K562 (cell line): ENCODE measurements around the gene SESN2. TPM values are rescaled to one million over a fixed set of nuclear protein-coding genes. Genes with fewer than 3 reads are reported as not detected.
A peak's percentile ranks its signal among the peaks of the same experiment; 100 is the strongest.

ENCODE experiments used
- FOSL1 ChIP-seq: fragments of 200-800 bp; sonication (Bioruptor generic); conservative IDR thresholded peaks from 2 replicates; pipeline ENCODE4 v1.6.1; 2016; ENCODE audit warnings: missing genetic modification characterization, missing compliant biosample characterization
- JUNB ChIP-seq: fragments of 450-650 bp; formaldehyde crosslinking; conservative IDR thresholded peaks from 2 replicates; pipeline ENCODE4 v1.4.0; 2020; ENCODE audit warnings: mild to moderate bottlenecking
- MGA ChIP-seq: fragments of 450-650 bp; IDR thresholded peaks from 2 replicates; pipeline ENCODE4 v1.6.1; 2016; ENCODE audit warnings: mild to moderate bottlenecking, moderate library complexity
- MNT ChIP-seq, 2 experiments: fragments of 450-650 bp; conservative IDR thresholded peaks; 2 replicates each; pipeline ENCODE4 v1.6.1; 2017; ENCODE audit warnings: mild to moderate bottlenecking in 2 of 2, moderate library complexity in 2 of 2
- NFATC3 ChIP-seq: fragments of 450-650 bp; IDR thresholded peaks from 2 replicates; pipeline ENCODE4 v1.6.1; 2017; ENCODE audit warnings: mild to moderate bottlenecking
- NFIC ChIP-seq: fragments of 450-650 bp; IDR thresholded peaks from 2 replicates; pipeline ENCODE4 v1.6.1; 2017; ENCODE audit warnings: mild to moderate bottlenecking, inconsistent platforms
- NR2C2 ChIP-seq, 2 experiments: fragments of 200-800 bp in 1 of 2; sonication (Bioruptor generic) in 1 of 2; sonication (generic) in 1 of 2; formaldehyde crosslinking in 1 of 2; IDR thresholded peaks; 2 replicates each; pipeline versions ENCODE4 v1.6.1 to v1.8.0; 2016 to 2022; ENCODE audit warnings: mild to moderate bottlenecking in 1 of 2, missing compliant biosample characterization in 1 of 2, missing genetic modification characterization in 1 of 2, missing genetic modification reagents in 1 of 2
- POLR2A ChIP-seq: fragments of 450-650 bp; conservative IDR thresholded peaks from 2 replicates; pipeline ENCODE4 v1.6.1; 2016
- POLR2G ChIP-seq: fragments of 200-400 bp; formaldehyde crosslinking; IDR thresholded peaks from 2 replicates; pipeline ENCODE4 v1.6.1; 2017; ENCODE audit warnings: low read depth, mild to moderate bottlenecking, antibody characterized with exemption, low read length, moderate library complexity
- POU5F1 ChIP-seq: fragments of 150-350 bp; IDR thresholded peaks from 2 replicates; pipeline ENCODE4 v1.6.1; 2014; ENCODE audit warnings: borderline replicate concordance, low read length, low read depth, mild to moderate bottlenecking; ENCODE audit not compliant: partially characterized antibody
- RCOR1 ChIP-seq, 2 experiments: IDR thresholded peaks; 2 replicates each; pipeline ENCODE4 v1.6.1; 2012; ENCODE audit warnings: low read depth in 2 of 2, low read length in 2 of 2, borderline replicate concordance in 1 of 2, improper control_type of control experiment in 1 of 2
- SMARCA5 ChIP-seq: fragments of 450-650 bp; IDR thresholded peaks from 2 replicates; pipeline ENCODE4 v1.6.1; 2016
- ZC3H4 ChIP-seq: sonication (generic); formaldehyde crosslinking; IDR thresholded peaks from 2 replicates; pipeline ENCODE4 v1.9.0; 2021; ENCODE audit warnings: missing genetic modification reagents, borderline replicate concordance
- polyA plus RNA-seq, 8 experiments: library from polyadenylated mRNA; depleted of rRNA in 4 of 8; stranded (reverse) in 5 of 8; unstranded in 3 of 8; fragments of >200 nt; fragmentation: Nextera tagmentation in 2 of 8; fragmentation: Illumina TruSeq in 1 of 8; extraction: Ambion mirVana in 2 of 8; extraction: Trizol in 1 of 8; gene quantifications; 2 replicates each; pipeline versions ENCODE4 v1.2.1 to v1.2.3, GENCODE V29; 2011 to 2014; ENCODE audit warnings: inconsistent platforms in 1 of 8, missing spikeins in 1 of 8
- total RNA-seq, 7 experiments: library from RNA; depleted of rRNA in 6 of 7; stranded (reverse); fragments of >200 nt in 6 of 7; fragmentation: Illumina TruSeq in 2 of 7; extraction: Trizol in 2 of 7; gene quantifications; 2 replicates each; pipeline versions ENCODE4 v1.2.1 to v1.2.3, GENCODE V29; 2011 to 2021; ENCODE audit warnings: low replicate concordance in 1 of 7

SESN2 gene
- total and polyA plus RNA-seq, 9 of the 15 experiments (the other 6 are each of a cell fraction or from before 2014, with no cell fraction given) = 3.7 to 71.3 (median 16.8) TPM

- TF ChIP-seq NR2C2 (CRISPR knock-in tag; IDR thresholded peaks at IDR 0.05) (no peak), NR2C2 (tag; IDR thresholded peaks at IDR 0.05) (no peak), NFIC (0 out of 2 replicates have a peak, but pooled peaks have one; percentile 23), JUNB (no peak), FOSL1 (tag) (no peak), MGA (no peak), MNT (conservative IDR thresholded peaks at IDR 0.05) (no peak), POU5F1 (no peak), POLR2G (no peak), POLR2A (no peak), SMARCA5 (peak; percentile 75; the same call in 1 of the 2 replicates), RCOR1 (IDR thresholded peaks at IDR 0.05; ENCODE audit: borderline replicate concordance in 1 of 2, low read depth in 2 of 2, low read length in 2 of 2) (peak in 1 of 2 experiments; percentile 40; a peak in 1 of 4 replicates), ZC3H4 (CRISPR knock-in tag) (no peak), NFATC3 (no peak)
These were observed 42.3 kb downstream of the SESN2 start (continued) for GRCh38 chr1:28301368-28302174.
